Fibroblast of mammary gland (primary cell): ENCODE measurements around the gene GMPPB.

ENCODE experiments used
- DNase-seq: peaks from one replicate; pipeline ENCODE4 v3.0.0-alpha.2; 2010; ENCODE audit warnings: low read depth
- H3K4me3 ChIP-seq: 2 replicates; pipeline ENCODE4 v1.5.1; 2011; ENCODE audit warnings: low read depth, mild to moderate bottlenecking, low read length, moderate library complexity; ENCODE audit not compliant: control insufficient read depth
- TF ChIP-seq, protein P1 (sequence below): conservative IDR thresholded peaks from 2 replicates; pipeline ENCODE4 v1.5.1; 2011; ENCODE audit warnings: low read depth, low read length, inconsistent platforms; ENCODE audit not compliant: control insufficient read depth, insufficient read depth

The GMPPB gene

DNA sequence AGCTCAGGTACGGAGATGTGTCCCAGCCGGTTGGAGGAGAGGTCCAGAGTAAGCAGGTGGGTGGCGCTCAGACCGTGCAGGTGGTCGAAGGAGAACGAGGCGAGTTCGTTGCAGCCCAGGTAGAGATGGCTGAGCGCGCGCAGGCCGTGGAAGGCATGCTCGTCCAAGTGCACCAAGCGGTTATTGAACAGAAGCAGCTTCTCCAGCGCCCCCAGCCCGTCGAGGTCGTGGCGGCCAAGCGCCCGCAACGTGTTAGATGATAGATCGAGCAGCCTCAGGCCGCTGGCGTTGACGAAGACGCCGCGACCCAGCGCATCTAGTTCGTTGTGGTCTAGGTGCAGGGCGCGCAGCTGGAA, 4.9 kb downstream of the GMPPB start:
- H3K4me3 ChIP-seq: peak overlapping the region; percentile 46
- TF ChIP-seq, protein P1, sequence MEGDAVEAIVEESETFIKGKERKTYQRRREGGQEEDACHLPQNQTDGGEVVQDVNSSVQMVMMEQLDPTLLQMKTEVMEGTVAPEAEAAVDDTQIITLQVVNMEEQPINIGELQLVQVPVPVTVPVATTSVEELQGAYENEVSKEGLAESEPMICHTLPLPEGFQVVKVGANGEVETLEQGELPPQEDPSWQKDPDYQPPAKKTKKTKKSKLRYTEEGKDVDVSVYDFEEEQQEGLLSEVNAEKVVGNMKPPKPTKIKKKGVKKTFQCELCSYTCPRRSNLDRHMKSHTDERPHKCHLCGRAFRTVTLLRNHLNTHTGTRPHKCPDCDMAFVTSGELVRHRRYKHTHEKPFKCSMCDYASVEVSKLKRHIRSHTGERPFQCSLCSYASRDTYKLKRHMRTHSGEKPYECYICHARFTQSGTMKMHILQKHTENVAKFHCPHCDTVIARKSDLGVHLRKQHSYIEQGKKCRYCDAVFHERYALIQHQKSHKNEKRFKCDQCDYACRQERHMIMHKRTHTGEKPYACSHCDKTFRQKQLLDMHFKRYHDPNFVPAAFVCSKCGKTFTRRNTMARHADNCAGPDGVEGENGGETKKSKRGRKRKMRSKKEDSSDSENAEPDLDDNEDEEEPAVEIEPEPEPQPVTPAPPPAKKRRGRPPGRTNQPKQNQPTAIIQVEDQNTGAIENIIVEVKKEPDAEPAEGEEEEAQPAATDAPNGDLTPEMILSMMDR: no peak
- no peak for DNase-seq

DNA sequence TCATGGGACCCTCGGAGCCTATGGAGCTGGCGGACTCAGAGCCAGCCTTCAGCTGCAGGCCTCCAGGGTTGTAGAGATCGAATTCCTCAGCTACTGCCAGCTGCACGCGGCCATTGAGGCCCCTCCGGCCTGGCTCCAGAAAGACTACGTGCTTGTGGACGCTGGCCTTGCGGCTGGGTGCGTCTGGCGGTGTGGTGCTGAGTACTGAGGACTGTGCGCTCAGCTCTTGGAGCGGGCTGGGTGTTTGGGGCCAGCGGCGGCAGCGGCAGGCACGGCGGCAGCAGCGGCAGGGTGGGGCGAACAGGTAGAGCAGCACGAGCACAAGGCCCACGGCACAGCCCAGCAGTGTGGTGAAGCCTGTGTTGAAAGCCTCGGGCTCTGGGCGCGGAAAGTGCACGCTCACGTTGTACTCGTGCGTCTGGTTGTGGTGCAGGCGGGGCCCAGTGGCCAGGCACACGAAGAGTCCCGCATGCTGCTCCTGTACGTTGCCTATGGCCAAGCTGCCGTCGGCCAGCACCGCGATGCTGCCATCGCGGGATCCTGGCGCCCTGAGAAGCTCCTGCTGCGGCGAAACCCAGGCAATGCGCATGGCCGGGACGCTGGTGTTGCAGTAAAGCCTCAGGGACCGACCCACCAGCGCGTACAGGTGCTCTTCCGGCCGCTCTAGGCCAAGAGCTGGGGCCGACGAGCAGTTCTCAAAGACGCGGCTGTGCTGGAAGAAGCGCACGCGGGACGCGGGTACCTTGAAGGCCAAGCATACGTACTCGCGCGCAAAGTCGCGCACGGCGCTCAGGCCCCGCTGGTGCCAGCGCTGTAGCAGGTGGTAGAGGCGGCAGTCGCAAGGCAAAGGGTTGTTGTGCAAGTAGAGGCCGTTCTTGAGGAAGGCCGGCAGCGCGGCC, 5.5 kb downstream of the GMPPB start:
- no peak for DNase-seq
- TF ChIP-seq, protein P1: no peak
- no peak overlapping the region for H3K4me3 ChIP-seq

DNA sequence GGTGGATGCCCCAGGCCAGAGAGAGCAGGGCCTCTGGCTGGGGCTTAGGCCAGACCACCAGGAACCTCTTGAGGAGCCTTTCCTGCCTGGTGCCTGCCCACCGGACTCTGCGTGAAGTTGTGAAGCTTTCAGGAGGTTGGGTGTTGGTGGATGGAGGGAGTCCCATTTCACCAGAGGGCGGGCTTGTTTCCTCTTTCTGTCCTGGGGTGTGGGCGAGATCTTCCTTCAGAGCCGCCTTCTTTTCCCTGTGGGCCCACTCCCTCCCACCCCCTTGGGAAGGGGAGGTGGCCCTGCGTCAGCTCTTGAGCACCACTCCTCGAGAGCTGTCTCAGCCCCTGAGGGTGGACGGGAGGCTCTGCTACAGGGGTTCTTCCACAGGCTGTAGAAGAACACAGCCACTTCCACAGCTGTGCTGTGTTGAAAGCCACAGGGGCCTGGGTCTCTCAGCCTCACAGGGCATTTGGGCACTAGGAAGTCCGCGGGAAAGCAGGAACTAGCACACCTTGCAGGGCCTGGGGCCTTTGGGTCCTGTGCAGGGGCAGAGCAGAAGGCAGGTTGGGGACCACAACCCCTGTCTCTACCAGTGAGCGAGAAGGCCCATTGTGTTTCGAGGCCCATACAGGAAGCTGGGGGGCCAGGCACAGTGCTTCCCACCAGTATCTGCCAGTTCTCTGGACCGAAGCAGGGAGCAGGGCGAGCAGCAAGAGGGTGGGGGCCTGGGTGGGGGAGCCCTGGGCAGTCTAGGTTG, 6.4 kb downstream of the GMPPB start:
- TF ChIP-seq, protein P1: no peak
- no peak for DNase-seq
- no peak overlapping the region for H3K4me3 ChIP-seq

DNA sequence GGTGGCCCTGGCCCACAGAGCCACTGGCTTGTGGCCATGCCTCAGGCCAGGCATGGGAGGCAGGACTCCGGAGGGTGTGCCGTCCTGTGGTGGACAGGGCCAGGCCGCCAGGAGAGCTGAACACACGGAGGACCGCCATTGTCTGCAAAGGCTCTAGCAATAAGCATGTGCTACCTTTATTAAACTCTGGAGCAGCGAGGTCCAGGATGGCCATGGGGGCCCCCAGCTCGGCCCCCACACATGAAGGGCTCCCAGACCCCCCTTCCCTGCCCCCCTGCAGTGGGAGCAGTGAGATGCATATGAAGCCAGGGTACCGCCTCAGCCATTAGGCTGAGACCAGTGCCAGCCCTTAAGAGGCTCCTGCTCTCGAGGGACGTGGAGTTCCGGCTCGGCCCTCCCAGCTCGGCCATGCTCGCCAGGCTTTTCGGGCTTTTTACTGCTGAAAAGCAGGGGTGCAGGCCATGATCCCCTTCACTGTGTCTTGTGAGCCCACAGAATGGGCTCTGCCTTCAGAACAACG, 7.0 kb downstream of the GMPPB start:
- no peak overlapping the region for H3K4me3 ChIP-seq
- no peak for DNase-seq
- TF ChIP-seq, protein P1: no peak

DNA sequence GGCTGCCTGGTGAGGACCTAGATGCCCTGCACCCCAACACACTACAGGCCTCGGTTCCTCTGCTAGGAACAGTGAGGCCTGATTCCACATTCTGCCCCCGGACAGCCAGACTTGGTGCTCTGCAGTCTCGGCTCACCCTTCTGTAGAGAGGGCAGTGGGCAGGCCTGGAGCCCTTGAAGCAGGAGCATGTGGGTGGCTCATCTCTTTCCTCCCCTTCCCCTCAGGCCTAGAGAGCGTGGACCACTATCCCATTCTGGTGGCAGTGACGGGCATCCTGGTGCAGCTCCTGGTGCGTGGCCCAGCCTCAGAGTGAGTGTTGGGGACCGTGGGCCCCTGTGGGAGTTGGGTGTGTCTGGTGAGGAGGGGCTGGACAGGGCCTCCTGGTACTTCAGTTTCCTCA, 7.6 kb downstream of the GMPPB start:
- TF ChIP-seq, protein P1: no peak
- DNase-seq: no peak
- H3K4me3 ChIP-seq: no peak overlapping the region

DNA sequence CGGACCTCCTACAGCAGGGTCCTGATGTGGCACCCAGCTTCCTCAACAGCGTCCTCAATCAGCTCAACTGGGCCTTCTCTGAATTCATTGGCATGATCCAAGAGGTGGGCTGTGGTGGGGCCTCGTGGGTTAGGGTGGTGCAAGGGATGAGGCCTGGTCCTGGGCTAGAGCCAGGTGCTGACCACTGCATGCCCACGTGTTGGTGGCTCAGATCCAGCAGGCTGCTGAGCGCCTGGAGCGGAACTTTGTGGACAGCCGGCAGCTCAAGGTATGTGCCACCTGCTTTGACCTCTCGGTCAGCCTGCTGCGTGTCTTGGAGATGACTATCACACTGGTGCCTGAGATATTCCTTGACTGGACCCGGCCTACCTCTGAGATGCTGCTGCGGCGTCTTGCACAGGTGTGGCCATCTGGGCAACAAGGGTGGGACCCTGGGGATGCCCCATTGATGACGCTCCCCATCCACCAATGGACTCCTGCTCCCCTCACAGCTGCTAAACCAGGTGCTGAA, 8.1 kb downstream of the GMPPB start:
- no peak for DNase-seq
- H3K4me3 ChIP-seq: no peak overlapping the region
- TF ChIP-seq, protein P1: no peak
